SKM-1 treated with dmso at 0.1 percent for 144 hours (cell line): ENCODE measurements around the gene DRC1.
"Not testable (repeated sequence)": the region's sequence is repeated elsewhere in the genome, so short reads cannot be mapped to it uniquely, and the experiment has no call there.

Experiments used
- DNase-seq: peaks from one replicate; lab custom pipeline; 2025; ENCODE audit not compliant: unreplicated experiment; lab: John Stamatoyannopoulos, UW

Gene DRC1

DNA sequence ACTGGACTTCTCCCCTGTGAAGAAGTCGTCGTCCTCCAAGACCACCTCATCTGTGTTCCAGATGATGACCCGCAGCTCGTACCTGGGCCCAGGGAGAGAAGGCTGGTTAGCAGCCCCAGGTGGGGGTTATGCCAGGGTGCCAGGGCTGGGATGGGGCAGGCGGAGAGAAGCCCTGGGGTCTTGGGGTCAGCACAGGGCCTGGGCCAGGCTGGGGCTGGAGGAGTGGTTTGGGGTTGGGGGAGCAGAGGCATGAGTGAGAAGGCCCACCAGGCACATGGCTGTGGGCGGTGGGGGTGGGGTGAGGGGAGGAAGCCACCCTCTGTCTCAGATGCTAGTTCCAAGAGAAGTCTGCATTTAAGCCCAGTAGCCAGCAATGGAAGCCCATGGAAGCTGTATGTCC is 60.4 kb downstream of the DRC1 start:
- DNase-seq: no peak

DNA sequence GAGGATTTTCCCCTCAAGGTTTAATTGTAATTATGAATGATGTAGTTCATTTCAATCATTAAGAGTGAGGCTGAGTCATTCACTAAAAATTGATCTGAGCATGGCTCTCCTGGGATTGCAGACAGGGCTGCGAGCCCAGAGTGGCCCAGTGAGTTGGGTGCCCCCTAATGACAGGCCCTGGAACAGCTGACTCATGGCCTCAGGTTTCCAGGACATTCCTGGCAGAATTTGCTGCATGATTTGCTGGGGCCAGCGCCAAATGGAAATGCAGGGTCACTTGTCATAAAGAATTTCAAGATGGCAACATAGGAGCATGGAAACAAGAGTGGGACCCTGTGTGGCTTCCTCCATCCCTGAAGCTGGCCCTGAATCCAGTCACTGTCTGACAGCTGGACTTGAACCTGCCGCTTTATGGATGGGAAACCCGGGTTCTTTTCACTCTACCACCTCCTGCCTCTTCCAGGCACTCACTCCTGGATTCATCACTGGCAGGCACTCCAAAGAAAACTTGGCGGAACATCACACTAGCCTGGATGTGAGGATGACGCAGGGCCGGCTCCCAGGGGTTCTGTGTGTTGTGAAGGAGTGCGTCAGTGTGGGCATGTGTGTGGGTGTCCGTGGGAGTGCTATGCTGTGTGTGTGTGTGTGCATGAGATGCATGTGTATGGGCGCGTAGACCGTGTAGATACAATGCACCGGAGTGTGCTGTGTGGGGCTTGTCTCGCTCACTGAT is 61.0 kb downstream of the DRC1 start:
- peak; percentile 23 for DNase-seq

DNA sequence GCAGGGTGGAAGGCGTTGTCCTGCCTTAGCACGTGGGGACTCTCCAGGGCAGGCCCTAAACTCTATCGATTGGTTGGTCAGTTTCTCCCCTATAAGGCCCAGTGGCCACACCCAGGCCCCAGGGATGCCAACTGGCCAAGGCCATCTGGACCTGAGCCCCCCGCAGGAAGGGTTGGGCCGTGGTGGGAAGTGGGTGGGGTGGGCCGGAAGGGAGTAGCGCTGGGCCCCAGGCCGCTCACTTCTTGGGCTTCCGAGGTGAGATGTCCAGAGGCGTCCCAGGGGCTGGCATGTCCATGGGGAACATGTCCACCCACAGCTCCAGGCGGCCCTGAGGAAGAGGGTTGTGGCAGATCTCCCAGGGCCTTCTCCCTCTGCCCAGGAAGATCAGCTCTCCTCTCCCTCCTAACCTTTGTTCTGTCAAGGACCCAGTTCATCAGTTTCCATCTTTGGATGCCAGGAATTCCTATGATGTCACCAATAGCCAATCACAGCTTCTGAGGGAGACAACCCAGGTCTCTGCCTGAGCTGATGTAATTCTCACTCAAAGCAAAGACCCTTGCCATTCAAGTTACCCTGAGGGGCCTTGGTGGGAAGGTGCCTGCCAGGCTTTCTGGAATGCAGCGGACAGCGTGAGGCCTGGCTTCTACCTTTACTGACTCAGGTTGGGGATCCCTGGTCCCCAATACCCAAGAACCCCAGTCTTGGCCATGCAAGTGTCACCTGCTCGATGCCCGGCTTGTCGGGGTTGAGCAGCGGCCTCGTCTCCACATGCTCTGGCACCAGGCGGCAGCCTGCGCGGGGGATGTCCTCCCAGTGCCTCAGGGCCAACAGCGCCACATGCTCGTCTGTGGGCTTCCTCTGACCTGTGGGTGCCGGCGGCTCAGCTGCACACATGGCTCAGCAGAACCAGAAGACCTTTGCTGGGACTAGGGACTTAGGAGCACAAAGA is 61.8 kb downstream of the DRC1 start:
- no peak for DNase-seq

DNA sequence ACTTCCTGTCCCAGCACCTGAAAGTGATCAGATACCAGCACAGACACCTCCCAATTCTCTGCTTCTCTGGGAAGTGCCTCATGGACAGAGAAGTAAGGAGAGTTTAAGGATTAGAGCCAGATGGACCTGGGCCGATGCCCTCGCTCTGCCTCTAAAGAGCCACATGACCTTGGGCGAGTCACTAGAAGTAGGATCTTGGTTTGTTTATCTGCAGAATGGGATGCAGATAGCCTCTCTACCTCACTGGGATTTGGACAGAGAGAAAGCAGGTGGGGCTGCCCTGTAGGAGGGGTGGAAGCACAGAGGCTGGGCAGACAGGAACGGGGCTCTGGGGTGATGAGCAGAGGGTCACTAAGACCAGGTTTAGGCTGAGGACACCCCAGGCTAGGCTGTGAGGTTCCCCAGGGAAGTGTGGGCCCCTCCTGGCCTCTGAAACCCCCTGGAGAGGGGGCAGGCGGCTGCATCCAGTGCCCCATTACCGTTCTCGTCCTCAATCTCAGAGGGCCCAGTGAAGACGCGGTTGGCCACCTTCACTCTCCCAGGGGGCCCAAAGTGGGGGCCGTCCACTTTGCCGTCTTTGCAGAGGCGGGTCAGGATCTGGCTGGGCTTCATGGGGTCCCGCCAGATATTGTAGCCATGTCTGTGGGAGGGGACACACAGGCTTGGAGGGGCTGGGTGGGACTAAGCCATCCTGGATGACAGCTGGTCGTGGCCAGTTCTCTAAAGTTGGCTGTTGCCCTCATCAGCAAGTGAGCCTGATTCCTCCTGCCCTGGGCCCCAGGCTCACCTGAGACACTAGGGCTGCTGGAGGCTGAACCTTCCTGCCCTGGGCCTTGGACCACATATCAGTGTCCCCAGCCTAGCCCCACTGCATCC is 62.9 kb downstream of the DRC1 start:
- no peak for DNase-seq

DNA sequence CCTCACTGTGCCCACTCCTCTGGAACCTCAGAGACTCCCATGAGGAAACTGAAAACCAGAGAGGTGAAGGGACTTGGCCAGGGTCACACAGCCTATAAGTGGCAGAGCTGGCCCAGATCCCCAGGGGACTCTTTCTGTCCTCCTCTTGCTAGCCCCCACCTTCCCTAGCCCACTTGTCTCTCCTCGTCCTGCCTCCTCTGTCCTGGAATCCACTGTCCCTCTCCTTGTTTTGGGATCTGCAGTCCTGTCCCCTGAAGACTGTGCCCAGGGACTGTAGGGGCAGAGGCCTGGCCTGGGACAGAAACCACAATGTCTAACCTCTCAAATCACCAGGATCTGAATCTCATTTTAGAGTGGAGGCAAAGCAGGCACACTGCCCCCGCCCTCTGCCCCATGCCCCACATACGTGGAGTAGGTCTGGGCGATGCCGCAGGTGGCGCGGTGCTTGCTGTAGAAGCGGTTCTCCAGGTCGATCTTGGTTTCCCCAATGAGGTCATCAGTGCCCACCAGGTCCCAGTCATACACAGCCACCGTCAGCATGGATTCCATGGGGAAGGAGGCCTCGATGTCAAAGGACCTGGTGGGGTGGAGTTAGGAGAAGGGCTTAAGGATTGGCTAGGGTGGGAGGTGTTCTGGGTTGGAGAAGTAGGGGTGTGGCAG is 63.7 kb downstream of the DRC1 start:
- DNase-seq: no peak

DNA sequence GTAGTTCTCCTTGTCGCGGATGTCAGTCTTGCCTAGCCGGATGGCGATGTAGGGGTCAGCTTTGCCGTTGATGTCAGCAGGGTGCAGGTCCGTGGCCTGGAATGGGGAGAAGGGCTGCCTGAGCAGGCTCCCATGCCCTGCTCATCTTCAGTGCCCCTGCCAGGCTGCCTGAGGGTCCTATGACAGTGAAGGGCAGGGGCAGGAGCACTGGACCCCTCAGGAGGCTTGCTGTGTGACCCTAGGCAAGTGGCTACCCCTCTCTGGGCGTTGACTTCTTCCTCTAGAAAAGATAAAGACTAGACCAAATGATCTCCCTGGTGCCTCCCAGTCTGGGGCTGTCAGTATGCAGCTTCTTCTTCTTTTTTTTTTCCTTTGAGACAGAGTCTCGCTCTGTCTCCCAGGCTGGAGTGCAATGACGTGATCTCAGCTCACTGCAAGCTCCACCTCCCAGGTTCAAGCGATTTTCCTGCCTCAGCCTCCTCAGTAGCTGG is 64.3 kb downstream of the DRC1 start:
- DNase-seq: no peak

DNA sequence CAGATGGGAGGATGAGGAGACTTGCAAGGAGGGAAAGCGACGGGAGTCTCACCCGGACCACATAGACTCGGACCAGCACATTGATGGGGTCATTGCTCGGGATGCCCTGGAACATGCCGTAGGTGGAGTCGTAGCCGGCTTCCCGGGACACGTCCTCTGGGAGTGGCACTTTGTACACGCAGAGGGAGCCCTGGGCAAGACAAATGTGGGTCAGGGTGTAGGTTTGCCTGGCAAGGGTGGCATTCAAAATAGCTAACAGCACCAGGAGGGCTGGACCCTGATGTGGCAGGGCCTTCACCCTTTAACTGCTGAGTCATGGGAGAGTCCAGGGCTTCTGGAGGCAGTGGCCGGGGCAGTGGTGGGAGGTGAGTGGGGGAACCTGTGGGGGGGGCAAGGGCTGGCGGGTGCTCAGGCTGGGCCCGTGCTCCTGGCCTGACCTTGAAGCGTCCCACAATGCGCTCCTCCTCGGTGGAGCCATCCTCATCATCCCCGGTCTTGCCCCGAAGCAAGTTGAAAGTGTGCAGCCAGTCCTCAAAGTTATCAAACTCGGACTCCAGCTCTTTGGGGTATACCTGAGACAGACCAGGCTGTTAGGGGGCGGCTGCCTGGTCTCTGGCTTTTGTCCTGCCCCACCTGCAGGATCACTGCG is 65.1 kb downstream of the DRC1 start:
- no peak for DNase-seq

DNA sequence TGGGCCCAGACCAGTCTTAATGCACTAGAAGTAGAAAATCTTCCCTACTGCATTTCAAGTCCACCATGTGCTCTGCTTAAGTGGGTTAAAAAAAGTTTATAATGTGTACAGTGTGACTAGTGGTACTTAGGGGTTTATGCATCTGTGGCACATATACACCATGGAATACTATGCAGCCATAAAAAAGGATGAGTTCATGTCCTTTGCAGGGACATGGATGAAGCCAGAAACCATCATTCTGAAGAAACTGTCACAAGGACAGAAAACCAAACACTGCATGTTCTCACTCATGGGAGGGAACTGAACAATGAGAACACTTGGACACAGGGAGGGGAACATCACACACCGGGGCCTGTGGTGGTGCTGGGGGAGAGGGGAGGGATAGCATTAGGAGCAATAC is 66.8 kb downstream of the DRC1 start:
- DNase-seq: not testable (repeated sequence)

DNA sequence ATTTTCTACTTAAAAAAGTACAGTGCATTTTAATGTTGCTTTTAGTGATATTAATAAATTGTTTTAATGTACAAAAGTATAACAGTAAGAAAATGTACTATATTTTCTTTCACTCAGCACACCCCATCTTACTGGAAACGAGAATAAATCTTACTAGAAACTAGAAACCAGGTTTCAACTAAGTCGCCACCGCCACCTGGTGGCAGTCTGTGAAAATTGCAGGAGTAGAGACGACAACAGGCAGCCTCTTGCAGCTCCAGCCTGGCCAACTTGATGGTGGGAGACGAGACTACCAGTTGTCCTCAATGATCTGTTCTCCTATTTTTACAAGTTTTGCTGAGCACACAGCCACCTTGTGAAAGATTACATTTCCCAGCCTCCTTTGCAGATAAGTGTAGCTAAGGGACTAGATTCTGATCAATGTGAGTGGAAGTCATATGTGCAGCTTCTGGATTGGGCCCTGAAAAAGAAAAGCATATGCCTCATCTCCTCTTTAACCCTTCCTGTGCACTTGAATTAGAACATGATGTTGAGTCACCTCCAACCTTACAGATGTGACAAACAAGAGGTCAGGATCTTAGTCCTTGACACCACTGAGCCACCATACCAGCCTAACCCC is 67.5 kb downstream of the DRC1 start:
- peak; percentile 50 for DNase-seq

DNA sequence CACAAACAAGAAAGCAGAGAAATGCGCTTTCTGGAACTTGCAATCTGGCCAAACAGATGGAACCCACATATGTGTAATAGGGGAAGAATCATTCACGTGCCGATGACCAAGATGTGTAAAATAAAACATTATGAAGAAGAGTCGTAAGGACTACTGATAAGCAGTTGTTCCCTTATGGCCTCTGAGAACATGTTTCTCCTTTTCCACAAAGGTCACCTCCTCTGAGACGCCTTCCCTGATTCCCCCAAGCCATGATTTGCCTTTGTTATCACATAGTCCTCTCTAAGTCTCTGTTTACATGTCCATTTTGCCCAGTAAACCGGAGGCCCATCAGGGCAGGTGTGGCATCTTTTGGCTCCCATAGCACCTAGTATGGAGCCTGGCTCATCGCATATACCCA is 68.2 kb downstream of the DRC1 start:
- no peak for DNase-seq

DNA sequence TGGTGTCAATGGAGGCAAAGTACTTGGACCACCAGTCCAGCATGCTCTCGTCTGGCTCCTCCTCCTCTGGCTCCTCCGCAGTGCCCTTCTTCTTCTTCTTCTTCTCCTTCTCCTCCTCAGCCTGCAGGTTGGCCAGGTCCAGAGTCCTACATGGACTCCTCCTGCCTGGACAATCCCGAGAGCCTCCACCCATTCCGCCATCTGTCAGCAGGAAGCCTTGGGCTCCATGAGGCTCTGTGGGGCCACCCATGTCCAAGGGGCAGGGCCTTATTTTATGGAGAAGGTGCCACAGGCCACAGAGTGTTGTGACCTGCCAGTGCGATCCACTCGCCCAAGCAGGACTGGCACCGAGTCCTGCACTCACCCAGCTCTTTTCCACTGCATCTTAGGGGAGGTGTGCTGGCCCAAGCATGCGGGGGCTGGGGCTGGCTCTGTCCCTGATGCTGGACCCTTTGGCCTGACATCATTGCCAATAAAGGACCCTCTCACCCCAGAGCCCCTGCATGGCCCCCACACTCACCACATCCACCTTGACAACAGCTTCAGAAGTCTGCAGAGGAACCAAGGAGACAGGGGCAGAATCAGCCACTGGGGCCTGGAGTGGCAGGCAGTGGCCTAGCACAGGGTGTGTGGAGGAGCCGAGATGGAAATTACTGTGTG is 69.0 kb downstream of the DRC1 start:
- no peak for DNase-seq

DNA sequence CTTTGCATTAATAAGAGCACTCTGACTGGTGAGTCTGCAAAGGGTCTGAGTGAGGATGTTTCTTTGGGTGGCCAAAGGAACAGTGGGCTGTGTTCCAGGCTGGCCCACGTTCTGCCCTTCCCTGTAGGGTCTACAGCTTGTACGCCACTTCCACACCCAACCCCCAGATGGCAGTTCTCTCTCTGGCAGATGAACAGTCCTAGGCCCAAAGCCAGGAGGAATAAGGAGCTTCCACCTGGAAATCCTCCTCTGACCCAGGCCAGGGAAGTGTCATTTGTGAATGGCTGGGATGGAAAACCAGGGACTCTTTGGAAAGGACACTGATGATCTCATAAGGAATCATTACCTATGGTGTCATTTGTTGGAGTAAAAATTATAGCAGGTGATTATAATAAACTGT is 69.6 kb downstream of the DRC1 start:
- DNase-seq: no peak

DNA sequence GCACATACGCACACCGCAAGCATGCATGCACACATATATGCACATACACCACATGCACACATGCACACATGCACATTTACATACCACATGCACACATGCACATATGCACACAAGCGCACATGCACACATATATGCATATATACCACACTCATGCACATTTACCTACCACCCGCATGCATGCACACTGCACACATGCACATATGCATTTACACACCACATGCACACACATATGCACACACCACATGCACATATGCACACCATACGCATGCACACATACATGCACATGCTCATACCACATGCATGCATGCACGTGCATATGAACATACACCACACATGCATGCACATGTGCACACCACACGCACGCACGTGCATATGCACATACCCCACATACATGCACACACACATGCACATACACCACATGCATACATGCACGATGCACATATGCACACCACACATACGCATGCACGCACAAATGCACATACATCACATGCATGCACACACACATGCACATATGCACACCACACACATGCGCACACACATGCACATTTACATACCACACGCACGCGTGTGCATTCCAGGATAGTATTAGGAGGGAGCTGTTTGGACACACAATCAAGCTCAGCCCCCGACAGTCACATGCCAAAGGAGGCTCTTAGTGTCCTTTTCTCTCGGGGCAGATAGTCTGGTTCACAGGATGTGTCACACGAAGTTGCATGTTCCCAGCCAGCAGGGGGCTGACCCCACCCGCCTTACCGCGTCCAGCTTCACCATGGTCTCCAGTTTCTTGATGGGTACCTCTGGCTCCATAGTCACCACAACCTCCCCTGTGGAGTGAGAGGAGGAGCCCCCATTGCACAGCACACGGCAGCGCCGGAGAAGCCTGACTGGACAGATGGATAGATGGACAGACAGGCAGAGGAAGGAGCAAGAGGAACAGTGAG is 70.3 kb downstream of the DRC1 start:
- no peak for DNase-seq

DNA sequence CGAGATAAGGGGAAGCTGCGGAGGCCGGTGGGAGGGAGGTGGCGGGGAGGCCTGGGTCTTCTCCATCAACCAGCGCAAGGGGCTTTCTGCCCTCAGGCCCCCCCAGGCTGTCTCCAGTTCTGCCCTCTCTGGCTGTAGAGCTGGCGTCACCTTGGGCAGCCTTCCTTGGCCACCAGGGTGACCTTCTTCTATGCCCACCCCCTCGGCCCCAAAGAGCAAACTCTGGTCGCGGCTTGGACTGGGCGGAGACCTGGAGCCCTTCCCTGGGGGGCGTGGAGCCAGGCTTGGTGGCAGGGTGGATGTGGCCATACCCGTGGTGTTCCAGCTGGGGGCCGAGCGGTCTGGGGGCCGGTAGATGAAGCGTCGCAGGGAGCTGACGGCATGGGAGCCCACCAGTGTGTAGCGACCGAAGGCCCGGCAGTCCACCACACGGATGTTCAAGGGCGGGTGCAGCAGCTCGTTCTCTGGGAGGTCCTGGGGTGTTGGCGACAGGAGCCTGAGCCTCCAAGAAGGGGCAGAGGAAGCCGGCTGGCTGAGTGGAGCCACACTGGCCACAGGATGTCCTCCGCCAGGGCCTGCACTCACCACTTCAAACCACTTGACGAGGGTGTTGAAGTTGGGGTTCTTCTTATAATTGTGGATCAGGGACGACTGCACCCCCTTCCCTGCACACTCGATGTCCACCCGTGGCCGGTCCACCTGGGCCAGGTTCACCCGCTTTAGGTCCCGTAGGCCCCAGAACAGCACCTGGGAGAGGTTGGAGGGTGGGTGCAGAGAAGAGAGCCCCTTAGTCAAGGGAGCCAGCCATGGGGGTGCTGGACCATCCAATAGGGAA is 71.3 kb downstream of the DRC1 start:
- no peak for DNase-seq

DNA sequence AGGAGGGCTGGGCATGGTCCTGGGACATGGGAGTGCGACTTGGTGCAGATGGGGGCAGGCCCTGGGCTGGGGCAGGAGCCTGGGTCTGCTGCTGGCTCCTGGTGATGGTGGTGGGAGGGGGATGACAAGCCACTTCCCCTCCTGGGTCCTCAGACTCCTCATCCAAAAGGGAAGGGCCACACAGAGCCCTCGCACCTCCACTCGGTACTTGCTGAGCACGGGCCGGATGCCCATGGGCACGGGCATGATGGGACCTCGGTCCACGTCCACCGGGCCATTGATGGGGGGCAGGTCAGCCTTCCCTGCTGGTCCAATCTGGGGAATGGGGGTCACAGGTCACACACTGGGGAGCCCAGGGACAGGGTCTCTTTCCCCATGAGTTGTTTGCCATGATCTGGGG is 72.1 kb downstream of the DRC1 start:
- no peak for DNase-seq

DNA sequence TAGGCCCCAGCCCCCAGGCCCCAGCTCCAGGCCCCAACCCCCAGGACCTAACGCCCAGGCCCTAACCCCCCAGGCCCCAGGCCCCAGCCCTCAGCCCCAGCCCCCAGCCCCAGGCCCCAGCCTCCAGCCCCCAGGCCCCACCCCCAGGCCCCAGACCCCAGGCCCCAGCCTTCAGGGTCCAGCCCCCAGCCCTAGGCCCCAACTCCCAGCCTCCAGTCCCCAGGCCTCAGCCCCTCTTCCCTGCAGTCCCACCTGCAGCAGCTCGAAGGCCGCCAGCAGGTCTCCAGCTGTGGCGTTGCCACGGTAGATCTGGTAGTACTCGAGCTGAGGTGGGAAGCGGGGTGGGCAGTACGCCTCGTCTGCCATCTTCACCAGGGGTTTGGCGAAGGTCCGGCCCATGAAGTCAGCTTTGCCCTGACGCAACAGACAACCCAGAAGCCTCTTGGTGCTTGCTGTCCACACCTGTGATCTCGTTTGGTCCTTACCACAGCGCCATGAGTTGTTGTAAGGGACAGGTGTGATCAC is 72.6 kb downstream of the DRC1 start:
- no peak for DNase-seq

DNA sequence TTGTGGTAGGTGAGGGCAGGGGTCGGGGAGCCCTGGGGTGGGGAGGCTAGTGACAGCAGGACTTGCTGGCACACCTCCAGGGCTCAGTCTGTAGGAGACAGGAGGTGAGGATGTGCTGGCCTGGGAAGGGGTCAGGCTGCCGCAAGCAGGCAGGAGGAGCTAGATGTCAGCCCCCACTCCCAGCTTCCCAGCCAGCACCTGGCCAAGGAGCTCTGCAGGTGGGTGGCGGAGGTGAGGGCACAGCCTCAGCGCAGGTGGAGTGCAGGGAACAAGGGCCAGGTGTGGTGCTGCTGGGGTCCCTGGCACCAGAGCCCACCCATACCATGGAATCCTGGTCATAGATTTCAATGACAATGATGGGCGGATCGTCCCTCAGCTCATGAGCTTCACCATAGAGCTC is 73.3 kb downstream of the DRC1 start:
- no peak for DNase-seq
